GM23338 (cell line): ENCODE data around the gene NRL. TPM values are rescaled to one million over a fixed set of nuclear protein-coding genes. Genes with fewer than 3 reads are reported as not detected.

Experiments
- ATAC-seq: fragments of 200-7000 bp; cut with Tn5 transposase; 3 replicates; pipeline ENCODE4 v1.9.1; 2020
- DNase-seq: peaks from one replicate; pipeline ENCODE4 v3.0.0-alpha.2; 2015; ENCODE audit warnings: low spot score
- H2AFZ ChIP-seq: fragments of 200-600 bp; sonication (generic); 2 replicates; pipeline ENCODE4 v1.8.0; 2016; ENCODE audit warnings: antibody characterized with exemption, mild to moderate bottlenecking, moderate library complexity
- H3F3A ChIP-seq: fragments of 200-600 bp; sonication (generic); replicated peaks from 2 replicates; pipeline ENCODE4 v1.8.0; 2017; ENCODE audit warnings: antibody characterized with exemption, mixed run types, low read depth
- H3K27ac ChIP-seq: fragments of 200-600 bp; sonication (generic); 2 replicates; pipeline ENCODE4 v1.6.1; 2016; ENCODE audit warnings: low read depth
- H3K27me3 ChIP-seq: fragments of 200-600 bp; sonication (generic); 2 replicates; pipeline ENCODE4 v1.8.0; 2016; ENCODE audit warnings: mild to moderate bottlenecking, mixed run types, moderate library complexity; ENCODE audit not compliant: insufficient read depth
- H3K36me3 ChIP-seq: fragments of 200-600 bp; sonication (generic); 2 replicates; pipeline ENCODE4 v1.8.0; 2016; ENCODE audit warnings: mild to moderate bottlenecking; ENCODE audit not compliant: insufficient read depth
- H3K4me1 ChIP-seq: fragments of 200-600 bp; sonication (generic); 2 replicates; pipeline ENCODE4 v1.8.0; 2016; ENCODE audit warnings: mild to moderate bottlenecking, moderate library complexity; ENCODE audit not compliant: insufficient read depth
- H3K4me2 ChIP-seq: fragments of 200-600 bp; sonication (generic); 2 replicates; pipeline ENCODE4 v1.7.1; 2017; ENCODE audit warnings: mixed run types
- H3K4me3 ChIP-seq: fragments of 200-600 bp; sonication (generic); 2 replicates; pipeline ENCODE4 v1.6.1; 2016; ENCODE audit warnings: mixed run types
- H3K79me2 ChIP-seq: fragments of 200-600 bp; sonication (generic); replicated peaks from 2 replicates; pipeline ENCODE4 v1.8.0; 2017; ENCODE audit warnings: mild to moderate bottlenecking; ENCODE audit not compliant: insufficient read depth
- H3K9me2 ChIP-seq: fragments of 200-600 bp; sonication (generic); 2 replicates; pipeline ENCODE4 v1.8.0; 2017; ENCODE audit not compliant: insufficient read depth
- H4K20me1 ChIP-seq: fragments of 200-600 bp; sonication (generic); replicated peaks from 2 replicates; pipeline ENCODE4 v1.8.0; 2017; ENCODE audit warnings: mild to moderate bottlenecking; ENCODE audit not compliant: insufficient read depth
- H3K27ac Mint-ChIP-seq: 2 replicates; pipeline ENCODE4 v1.8.0; 2020; ENCODE audit warnings: inconsistent platforms, mild to moderate bottlenecking, moderate library complexity, mixed read lengths
- H3K27me3 Mint-ChIP-seq: 3 replicates; pipeline ENCODE4 v1.8.0; 2022; ENCODE audit warnings: low read depth, mild to moderate bottlenecking, moderate library complexity, mixed read lengths, inconsistent platforms; ENCODE audit not compliant: insufficient read depth, poor library complexity
- H3K36me3 Mint-ChIP-seq: 3 replicates; pipeline ENCODE4 v1.8.0; 2021; ENCODE audit warnings: low read depth, mild to moderate bottlenecking, inconsistent platforms, moderate library complexity, mixed read lengths
- H3K4me1 Mint-ChIP-seq: 3 replicates; pipeline ENCODE4 v1.8.0; 2020; ENCODE audit warnings: mild to moderate bottlenecking, inconsistent platforms, mixed read lengths
- H3K4me3 Mint-ChIP-seq: 3 replicates; pipeline ENCODE4 v1.8.0; 2021; ENCODE audit warnings: moderate library complexity, mild to moderate bottlenecking, inconsistent platforms, mixed read lengths
- H3K9me3 Mint-ChIP-seq: 3 replicates; pipeline ENCODE4 v1.8.0; 2020; ENCODE audit warnings: moderate library complexity, mild to moderate bottlenecking, inconsistent platforms, mixed read lengths
- CREB1 ChIP-seq: fragments of 250-450 bp; sonication (Bioruptor Pico); IDR thresholded peaks from 2 replicates; pipeline ENCODE4 v1.5.0; 2020; ENCODE audit warnings: low read depth, mild to moderate bottlenecking, moderate library complexity
- EZH2 ChIP-seq: fragments of 200-600 bp; sonication (generic); IDR thresholded peaks from one replicate; pipeline ENCODE4 v1.8.0; 2017; ENCODE audit warnings: antibody characterized with exemption, mild to moderate bottlenecking, low read depth; ENCODE audit not compliant: unreplicated experiment
- EZH2phosphoT487 ChIP-seq: fragments of 200-600 bp; sonication (generic); IDR thresholded peaks from one replicate; pipeline ENCODE4 v1.8.1; 2018; ENCODE audit warnings: antibody characterized with exemption; ENCODE audit not compliant: unreplicated experiment
- JUNB ChIP-seq: IDR thresholded peaks from one replicate; pipeline ENCODE4 v1.6.1; 2016; ENCODE audit warnings: antibody characterized with exemption; ENCODE audit not compliant: unreplicated experiment
- NANOG ChIP-seq: IDR thresholded peaks from 2 replicates; pipeline ENCODE4 v1.6.1; 2016; ENCODE audit warnings: antibody characterized with exemption, borderline replicate concordance
- POLR2AphosphoS5 ChIP-seq: IDR thresholded peaks from 2 replicates; pipeline ENCODE4 v1.6.1; 2016; ENCODE audit warnings: antibody characterized with exemption, low read depth
- STAT1 ChIP-seq: IDR thresholded peaks from one replicate; pipeline ENCODE4 v1.6.1; 2016; ENCODE audit warnings: antibody characterized with exemption; ENCODE audit not compliant: unreplicated experiment
- ZNF331 ChIP-seq: fragments of 250-450 bp; sonication (Bioruptor Pico); IDR thresholded peaks from 2 replicates; pipeline ENCODE4 v1.5.0; 2020; ENCODE audit warnings: low read depth, mild to moderate bottlenecking, moderate library complexity
- polyA plus RNA-seq: library from polyadenylated mRNA; unstranded; fragments of >200 nt; fragmentation: Nextera tagmentation; extraction: Ambion mirVana; gene quantifications from 2 replicates; pipeline ENCODE4 v1.2.1, GENCODE V29; 2016
- total RNA-seq: library from RNA; depleted of rRNA; stranded (reverse); fragments of >200 nt; shearing (Covaris generic); gene quantifications from 2 replicates; pipeline ENCODE4 v1.2.3, GENCODE V29; 2014
- TF ChIP-seq, protein P1 (sequence below): IDR thresholded peaks from 2 replicates; pipeline ENCODE4 v1.6.1; 2016; ENCODE audit warnings: antibody characterized with exemption
- TF ChIP-seq, protein P2 (sequence below), 2 experiments: fragments of 200-600 bp in 1 of 2; sonication (generic) in 1 of 2; conservative IDR thresholded peaks; 2 replicates each; pipeline versions ENCODE4 v1.5.1 to v1.6.1; 2016 to 2017; ENCODE audit warnings: antibody characterized with exemption in 2 of 2, low read depth in 2 of 2, mild to moderate bottlenecking in 2 of 2, moderate library complexity in 1 of 2
- TF ChIP-seq, protein P3 (sequence below): IDR thresholded peaks from one replicate; pipeline ENCODE4 v1.6.1; 2018; ENCODE audit warnings: antibody characterized with exemption; ENCODE audit not compliant: unreplicated experiment
- TF ChIP-seq, protein P4 (sequence below): fragments of 250-450 bp; sonication (Bioruptor Pico); IDR thresholded peaks from 2 replicates; pipeline ENCODE4 v1.5.0; 2020; ENCODE audit warnings: mild to moderate bottlenecking, moderate library complexity

NRL gene
- total and polyA plus RNA-seq, 2 experiments from 2014 or later: 1.8 to 2.2 TPM

DNA sequence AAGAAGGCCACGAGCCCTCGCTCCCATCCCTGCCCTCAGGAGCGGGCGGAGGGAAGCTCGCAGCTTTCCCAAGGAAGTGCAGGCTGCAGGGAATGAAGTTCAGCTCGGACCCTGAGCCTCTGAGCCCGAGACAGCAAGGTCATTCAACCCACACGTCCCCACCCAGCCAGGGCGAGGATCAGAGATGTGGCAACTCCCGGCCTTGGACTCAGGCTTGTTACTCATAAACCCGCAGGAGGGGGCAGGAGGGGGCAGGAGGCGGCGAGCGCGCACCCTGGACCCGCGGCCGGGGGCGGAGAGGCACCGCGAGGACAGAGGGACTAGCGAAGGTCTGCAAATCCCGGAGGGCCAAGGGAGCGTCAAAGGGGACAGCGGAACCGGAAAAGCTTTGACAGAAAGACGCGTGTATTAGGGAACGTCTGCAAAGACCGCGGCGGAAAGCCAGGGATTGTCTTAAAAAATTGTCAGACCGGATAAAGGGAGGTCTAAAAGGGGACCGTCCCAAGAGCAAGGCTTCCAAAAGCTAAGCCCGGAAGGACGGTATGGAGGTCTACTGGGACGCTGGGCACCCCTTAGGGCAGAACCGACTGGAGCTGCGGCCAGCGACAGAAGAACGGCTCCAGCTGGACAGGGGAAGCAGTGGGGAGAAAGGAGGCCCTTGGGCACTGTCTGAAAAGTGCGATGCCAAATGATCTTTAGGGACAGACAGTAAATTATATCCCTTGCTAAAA is 783 bp downstream of the NRL start (continued):
- TF ChIP-seq, protein P1, sequence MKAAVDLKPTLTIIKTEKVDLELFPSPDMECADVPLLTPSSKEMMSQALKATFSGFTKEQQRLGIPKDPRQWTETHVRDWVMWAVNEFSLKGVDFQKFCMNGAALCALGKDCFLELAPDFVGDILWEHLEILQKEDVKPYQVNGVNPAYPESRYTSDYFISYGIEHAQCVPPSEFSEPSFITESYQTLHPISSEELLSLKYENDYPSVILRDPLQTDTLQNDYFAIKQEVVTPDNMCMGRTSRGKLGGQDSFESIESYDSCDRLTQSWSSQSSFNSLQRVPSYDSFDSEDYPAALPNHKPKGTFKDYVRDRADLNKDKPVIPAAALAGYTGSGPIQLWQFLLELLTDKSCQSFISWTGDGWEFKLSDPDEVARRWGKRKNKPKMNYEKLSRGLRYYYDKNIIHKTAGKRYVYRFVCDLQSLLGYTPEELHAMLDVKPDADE: no peak; the same call in 1 of the 2 replicates
- TF ChIP-seq STAT1: no peak
- TF ChIP-seq POLR2AphosphoS5: no peak; the same call in none of the 2 replicates
- peak; percentile 62 for TF ChIP-seq CREB1 (CRISPR knock-in tag)
- TF ChIP-seq NANOG: no peak
- TF ChIP-seq EZH2phosphoT487: no peak
- peak; percentile 90 for TF ChIP-seq JUNB
- TF ChIP-seq, protein P2, sequence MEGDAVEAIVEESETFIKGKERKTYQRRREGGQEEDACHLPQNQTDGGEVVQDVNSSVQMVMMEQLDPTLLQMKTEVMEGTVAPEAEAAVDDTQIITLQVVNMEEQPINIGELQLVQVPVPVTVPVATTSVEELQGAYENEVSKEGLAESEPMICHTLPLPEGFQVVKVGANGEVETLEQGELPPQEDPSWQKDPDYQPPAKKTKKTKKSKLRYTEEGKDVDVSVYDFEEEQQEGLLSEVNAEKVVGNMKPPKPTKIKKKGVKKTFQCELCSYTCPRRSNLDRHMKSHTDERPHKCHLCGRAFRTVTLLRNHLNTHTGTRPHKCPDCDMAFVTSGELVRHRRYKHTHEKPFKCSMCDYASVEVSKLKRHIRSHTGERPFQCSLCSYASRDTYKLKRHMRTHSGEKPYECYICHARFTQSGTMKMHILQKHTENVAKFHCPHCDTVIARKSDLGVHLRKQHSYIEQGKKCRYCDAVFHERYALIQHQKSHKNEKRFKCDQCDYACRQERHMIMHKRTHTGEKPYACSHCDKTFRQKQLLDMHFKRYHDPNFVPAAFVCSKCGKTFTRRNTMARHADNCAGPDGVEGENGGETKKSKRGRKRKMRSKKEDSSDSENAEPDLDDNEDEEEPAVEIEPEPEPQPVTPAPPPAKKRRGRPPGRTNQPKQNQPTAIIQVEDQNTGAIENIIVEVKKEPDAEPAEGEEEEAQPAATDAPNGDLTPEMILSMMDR (conservative IDR thresholded peaks at IDR 0.05; ENCODE audit: low read depth in 2 of 2): no peak
- TF ChIP-seq EZH2: no peak
- TF ChIP-seq, protein P3, sequence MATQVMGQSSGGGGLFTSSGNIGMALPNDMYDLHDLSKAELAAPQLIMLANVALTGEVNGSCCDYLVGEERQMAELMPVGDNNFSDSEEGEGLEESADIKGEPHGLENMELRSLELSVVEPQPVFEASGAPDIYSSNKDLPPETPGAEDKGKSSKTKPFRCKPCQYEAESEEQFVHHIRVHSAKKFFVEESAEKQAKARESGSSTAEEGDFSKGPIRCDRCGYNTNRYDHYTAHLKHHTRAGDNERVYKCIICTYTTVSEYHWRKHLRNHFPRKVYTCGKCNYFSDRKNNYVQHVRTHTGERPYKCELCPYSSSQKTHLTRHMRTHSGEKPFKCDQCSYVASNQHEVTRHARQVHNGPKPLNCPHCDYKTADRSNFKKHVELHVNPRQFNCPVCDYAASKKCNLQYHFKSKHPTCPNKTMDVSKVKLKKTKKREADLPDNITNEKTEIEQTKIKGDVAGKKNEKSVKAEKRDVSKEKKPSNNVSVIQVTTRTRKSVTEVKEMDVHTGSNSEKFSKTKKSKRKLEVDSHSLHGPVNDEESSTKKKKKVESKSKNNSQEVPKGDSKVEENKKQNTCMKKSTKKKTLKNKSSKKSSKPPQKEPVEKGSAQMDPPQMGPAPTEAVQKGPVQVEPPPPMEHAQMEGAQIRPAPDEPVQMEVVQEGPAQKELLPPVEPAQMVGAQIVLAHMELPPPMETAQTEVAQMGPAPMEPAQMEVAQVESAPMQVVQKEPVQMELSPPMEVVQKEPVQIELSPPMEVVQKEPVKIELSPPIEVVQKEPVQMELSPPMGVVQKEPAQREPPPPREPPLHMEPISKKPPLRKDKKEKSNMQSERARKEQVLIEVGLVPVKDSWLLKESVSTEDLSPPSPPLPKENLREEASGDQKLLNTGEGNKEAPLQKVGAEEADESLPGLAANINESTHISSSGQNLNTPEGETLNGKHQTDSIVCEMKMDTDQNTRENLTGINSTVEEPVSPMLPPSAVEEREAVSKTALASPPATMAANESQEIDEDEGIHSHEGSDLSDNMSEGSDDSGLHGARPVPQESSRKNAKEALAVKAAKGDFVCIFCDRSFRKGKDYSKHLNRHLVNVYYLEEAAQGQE: no peak

DNA sequence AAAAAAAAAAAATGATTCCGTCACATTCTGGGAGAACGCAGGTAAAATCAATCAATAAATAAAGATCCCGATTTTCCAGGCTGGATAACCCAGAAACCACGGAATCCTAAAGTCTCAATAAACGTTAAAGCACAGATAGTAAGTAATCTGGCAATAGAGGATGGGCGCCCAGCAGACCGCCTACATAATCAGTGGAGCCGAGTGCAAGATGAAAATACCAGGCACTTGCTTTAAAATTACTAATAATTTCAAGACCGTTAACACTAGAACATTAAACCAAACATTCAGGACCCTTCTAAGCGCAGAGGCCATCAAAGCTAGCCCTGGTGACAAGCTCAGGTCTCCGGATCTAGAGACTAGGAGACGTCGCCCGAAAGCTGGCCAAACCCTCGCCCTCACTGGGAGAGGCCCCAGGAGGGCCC is 1.4 kb downstream of the NRL start:
- peak overlapping the region; percentile 94; the same call in 1 of the 2 replicates for H3K27ac ChIP-seq
- H4K20me1 ChIP-seq: no peaks in the 10 kb centered on the region; the same call in none of the 2 replicates
- peaks cover 4% of the 10 kb centered on the region; the same call in 1 of the 2 replicates for H3K36me3 ChIP-seq
- DNase-seq (no peak), ATAC-seq (no peak)
- peaks cover 6% of the 10 kb centered on the region; the same call in 1 of the 2 replicates for H3F3A ChIP-seq
- Mint-ChIP-seq H3K27ac (peak overlapping the region; percentile 99), H3K4me3 (peak overlapping the region; percentile 93), H3K27me3 (peaks cover 23% of the 10 kb centered on the region), H3K36me3 (peaks cover 14% of the 10 kb centered on the region), H3K9me3 (peaks cover 3% of the 10 kb centered on the region; the same call in 1 of the 3 replicates), H3K4me1 (peaks cover 16% of the 10 kb centered on the region)
- no peaks in the 10 kb centered on the region for H3K9me2 ChIP-seq
- peak overlapping the region; percentile 95 for H2AFZ ChIP-seq
- H3K27me3 ChIP-seq: no peaks in the 10 kb centered on the region
- peak overlapping the region; percentile 96 for H3K4me2 ChIP-seq
- H3K4me1 ChIP-seq: peaks cover 6% of the 10 kb centered on the region
- H3K79me2 ChIP-seq: peaks cover 11% of the 10 kb centered on the region
- H3K4me3 ChIP-seq: peak overlapping the region; percentile 77
- no peak for TF ChIP-seq EZH2
- no peak for TF ChIP-seq JUNB
- no peak for TF ChIP-seq NANOG
- TF ChIP-seq ZNF331 (CRISPR knock-in tag): no peak
- TF ChIP-seq, protein P4, sequence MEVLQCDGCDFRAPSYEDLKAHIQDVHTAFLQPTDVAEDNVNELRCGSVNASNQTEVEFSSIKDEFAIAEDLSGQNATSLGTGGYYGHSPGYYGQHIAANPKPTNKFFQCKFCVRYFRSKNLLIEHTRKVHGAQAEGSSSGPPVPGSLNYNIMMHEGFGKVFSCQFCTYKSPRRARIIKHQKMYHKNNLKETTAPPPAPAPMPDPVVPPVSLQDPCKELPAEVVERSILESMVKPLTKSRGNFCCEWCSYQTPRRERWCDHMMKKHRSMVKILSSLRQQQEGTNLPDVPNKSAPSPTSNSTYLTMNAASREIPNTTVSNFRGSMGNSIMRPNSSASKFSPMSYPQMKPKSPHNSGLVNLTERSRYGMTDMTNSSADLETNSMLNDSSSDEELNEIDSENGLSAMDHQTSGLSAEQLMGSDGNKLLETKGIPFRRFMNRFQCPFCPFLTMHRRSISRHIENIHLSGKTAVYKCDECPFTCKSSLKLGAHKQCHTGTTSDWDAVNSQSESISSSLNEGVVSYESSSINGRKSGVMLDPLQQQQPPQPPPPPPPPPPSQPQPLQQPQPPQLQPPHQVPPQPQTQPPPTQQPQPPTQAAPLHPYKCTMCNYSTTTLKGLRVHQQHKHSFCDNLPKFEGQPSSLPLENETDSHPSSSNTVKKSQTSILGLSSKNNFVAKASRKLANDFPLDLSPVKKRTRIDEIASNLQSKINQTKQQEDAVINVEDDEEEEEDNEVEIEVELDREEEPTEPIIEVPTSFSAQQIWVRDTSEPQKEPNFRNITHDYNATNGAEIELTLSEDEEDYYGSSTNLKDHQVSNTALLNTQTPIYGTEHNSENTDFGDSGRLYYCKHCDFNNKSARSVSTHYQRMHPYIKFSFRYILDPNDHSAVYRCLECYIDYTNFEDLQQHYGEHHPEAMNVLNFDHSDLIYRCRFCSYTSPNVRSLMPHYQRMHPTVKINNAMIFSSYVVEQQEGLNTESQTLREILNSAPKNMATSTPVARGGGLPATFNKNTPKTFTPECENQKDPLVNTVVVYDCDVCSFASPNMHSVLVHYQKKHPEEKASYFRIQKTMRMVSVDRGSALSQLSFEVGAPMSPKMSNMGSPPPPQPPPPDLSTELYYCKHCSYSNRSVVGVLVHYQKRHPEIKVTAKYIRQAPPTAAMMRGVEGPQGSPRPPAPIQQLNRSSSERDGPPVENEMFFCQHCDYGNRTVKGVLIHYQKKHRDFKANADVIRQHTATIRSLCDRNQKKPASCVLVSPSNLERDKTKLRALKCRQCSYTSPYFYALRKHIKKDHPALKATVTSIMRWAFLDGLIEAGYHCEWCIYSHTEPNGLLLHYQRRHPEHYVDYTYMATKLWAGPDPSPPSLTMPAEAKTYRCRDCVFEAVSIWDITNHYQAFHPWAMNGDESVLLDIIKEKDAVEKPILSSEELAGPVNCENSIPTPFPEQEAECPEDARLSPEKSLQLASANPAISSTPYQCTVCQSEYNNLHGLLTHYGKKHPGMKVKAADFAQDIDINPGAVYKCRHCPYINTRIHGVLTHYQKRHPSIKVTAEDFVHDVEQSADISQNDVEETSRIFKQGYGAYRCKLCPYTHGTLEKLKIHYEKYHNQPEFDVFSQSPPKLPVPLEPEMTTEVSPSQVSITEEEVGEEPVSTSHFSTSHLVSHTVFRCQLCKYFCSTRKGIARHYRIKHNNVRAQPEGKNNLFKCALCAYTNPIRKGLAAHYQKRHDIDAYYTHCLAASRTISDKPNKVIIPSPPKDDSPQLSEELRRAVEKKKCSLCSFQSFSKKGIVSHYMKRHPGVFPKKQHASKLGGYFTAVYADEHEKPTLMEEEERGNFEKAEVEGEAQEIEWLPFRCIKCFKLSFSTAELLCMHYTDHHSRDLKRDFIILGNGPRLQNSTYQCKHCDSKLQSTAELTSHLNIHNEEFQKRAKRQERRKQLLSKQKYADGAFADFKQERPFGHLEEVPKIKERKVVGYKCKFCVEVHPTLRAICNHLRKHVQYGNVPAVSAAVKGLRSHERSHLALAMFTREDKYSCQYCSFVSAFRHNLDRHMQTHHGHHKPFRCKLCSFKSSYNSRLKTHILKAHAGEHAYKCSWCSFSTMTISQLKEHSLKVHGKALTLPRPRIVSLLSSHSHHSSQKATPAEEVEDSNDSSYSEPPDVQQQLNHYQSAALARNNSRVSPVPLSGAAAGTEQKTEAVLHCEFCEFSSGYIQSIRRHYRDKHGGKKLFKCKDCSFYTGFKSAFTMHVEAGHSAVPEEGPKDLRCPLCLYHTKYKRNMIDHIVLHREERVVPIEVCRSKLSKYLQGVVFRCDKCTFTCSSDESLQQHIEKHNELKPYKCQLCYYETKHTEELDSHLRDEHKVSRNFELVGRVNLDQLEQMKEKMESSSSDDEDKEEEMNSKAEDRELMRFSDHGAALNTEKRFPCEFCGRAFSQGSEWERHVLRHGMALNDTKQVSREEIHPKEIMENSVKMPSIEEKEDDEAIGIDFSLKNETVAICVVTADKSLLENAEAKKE (CRISPR knock-in tag): no peak
